NCI-H510A treated with DMSO at 0.1 percent for 48 hours (cell line): Measurements from ENCODE around the gene NAGA.
"Not testable (repeated sequence)": the region's sequence is repeated elsewhere in the genome, so short reads cannot be mapped to it uniquely, and the experiment has no call there.

Experiments used
- DNase-seq: peaks from one replicate; lab custom pipeline; 2025; lab: John Stamatoyannopoulos, UW

Gene NAGA

DNA sequence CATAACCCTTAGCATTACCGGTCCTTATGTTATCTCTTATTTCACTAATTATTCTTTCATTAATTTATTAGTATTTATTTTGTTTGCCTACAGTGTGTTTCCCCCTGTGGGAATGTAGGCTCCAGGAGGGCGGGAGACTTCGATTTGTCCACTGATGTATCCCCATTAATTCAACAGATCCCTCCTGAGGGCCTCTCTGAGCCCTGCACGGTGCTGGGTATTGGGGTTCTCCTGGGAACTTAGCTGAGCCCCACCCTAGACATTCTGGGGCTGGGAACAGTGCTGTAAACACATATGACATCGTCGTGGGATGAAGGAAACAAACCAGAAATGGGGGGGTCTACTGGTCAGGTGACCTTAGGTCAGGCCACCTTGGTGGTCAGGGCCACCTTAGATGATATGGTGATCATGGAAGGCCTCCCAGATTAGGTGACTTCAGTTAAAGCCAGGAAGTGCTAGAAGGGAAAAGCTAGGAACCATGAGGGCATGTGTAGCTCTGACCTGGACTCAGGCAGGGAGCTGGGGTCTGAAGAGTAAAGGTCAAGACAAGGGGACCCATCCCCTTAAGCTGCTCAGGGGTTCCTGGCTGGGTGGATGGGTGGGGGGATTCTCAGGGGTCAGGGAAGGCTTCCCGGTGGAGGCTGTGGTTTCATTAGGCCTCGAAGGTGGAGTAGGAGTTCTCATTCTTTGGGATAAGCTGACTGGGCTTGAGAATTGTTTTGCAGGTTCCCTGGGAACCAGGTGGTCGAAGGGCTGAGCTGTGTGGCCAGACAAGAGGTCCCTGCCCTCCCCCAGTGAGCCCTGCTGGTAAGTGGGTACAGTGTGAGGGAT is 4.4 kb upstream of the NAGA start:
- no peak for DNase-seq

GRCh38 chr22:42074132-42074811 is 3.7 kb upstream of the NAGA start, which contains the start of gene PHETA2:
PHETA2 (plus strand) TSS chr22:42074248; CDS start chr22:42077294, 3,046 bp downstream.
- no peak for DNase-seq

GRCh38 chr22:42073621-42074041 is 3.0 kb upstream of the NAGA start:
- no peak for DNase-seq

DNA sequence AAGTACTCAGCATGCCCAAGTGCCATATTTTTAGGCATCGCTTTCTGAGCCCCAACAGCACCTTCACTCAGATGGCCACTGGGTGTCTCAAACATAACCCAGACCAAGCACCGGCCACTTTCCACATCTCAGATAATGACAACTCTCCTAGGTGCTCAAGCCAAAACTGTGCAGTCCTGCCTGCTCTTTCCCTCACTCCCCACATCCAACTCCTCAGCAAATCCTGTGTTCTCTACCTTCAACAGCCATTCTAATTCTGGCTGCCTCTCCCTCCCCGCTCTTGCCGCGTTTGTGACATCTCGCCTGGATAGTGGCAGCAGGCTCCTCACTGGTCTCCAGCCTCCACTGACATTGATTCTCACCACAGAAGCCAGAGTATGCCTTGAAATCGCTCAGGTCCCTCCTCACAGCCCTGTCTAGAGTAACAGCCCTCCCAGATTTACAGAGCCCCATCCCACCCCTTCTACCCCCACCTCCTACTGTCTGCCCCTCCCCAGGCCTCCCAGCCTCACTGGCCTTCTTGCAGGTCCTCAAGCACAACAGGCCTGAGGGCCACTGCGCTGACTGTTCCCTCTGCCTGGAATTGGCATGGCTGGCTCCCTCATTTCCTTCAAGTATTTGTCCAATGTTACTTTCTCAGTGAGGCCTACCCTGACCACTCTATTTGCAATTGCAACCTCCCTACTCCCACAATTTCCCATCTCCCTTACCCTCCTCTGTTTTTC is 2.2 kb upstream of the NAGA start:
- no peak for DNase-seq

DNA sequence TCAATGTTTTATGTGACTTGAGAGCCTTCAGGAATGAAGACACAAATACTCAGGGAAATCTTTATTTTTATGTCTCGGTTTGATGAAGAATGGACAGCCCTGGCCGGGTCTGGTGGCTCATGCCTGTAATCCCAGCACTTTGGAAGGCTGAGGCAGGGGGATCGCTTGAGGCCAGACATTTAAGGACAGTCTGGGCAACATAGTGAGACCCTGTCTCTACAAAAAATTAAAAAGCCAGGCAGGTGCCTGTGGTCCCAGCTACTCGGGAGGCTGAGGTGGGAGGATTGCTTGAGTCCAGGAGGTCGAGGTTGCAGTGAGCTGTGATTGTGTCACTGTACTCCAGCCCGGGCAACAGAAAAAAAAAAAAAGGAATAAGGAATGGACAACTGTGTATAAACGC is 896 bp upstream of the NAGA start:
- not testable (repeated sequence) for DNase-seq

DNA sequence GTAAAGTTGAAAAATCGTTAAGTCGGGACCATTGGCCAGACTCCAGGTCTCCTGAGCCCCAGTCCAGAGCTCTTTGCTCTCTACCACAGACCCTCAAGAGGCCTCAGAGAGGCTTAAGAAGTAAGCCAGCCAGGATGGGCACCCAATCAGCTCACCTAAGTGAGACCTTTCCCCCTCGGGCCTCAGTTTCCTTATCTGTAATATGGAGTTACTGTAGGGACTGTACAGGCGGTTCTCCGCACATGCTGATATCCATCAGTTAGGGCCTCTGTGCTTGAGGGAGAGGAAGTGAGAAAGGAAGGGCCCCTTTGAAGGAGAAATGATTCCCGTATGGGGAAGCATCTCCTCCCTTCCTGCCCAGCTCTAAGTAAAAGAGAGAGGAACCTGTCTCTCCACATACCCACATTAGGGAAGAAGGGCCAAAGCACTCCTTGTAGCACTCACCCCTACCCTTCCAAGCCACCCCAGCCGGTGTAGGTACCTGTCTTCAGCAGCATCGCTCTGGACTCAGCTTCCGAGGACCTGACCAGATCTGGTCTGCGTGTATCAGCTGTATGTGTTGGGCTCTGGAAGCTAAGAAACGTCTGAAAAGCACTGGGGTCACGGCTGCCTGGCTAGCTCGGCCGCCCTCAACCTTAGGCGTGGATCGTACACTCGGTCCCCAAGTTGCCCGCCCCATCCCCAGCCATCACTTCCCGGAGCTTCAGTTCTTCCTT is 653 bp downstream of the NAGA start:
- DNase-seq: no peak

DNA sequence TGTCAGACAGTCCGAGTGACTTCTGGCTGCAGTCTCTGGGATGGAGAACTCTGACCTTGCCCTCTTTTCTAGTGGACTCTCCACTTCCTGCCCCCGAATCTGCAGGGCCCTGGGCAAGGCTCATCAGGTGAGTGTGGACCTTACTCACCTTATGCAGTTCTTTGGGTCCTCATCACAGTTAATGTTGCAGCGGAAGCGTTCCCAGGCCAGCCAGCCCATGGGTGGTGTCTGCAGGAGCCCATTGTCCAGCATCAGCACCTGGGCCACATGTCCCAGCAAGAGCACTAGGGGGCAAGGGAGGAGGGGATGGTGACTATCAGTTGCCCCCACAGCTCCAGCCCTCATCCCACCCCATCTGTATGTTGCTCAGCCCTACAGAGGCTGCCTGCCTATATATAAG is 2.3 kb downstream of the NAGA start:
- DNase-seq: no peak

DNA sequence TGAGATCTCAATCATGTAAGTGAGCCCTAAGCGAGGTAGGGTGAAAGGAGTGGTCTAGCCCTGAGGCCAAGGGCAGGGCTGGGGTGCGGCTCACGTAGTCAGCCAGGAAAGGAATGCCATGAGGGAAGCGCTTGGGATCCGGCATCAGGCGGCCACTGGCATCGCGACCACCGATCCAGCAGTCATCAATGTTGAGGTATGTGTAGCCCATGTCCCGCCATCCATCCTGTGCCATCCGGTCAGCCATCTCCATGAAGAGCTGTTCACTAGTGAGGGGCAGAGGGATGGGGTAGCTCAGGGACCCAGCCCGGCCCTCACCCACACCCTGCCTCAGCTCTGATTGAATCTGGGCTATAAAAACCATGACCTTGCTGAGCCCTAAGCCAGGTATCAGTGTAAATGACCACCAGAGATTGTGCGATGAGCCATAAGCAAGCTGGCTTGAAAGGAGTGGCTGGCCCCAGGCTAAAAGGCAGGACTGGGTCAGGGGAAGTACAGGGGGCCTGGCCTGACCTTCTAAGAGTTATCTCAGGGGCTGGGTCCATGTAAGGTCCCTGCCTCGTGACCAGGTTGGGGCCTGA is 2.9 kb downstream of the NAGA start:
- DNase-seq: no peak

DNA sequence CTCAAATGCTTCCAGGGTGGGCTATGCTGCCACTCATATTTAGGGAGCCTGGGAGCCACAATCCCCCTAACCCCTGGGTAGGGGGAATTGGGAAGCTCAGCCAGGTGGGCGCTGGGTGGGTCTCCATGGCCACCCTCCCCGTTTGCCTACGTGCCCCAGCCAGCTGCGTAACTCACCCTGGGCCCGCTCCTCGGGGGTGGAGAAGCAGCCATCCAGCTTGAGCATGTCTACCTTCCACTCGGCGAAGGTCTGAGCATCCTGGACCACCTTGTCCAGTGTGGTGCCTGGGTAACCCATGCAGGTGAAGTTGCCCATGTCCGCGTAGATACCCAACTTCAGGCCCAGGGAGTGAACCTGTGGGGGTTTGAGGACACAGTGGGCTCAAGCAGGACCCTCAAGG is 3.7 kb downstream of the NAGA start:
- no peak for DNase-seq

DNA sequence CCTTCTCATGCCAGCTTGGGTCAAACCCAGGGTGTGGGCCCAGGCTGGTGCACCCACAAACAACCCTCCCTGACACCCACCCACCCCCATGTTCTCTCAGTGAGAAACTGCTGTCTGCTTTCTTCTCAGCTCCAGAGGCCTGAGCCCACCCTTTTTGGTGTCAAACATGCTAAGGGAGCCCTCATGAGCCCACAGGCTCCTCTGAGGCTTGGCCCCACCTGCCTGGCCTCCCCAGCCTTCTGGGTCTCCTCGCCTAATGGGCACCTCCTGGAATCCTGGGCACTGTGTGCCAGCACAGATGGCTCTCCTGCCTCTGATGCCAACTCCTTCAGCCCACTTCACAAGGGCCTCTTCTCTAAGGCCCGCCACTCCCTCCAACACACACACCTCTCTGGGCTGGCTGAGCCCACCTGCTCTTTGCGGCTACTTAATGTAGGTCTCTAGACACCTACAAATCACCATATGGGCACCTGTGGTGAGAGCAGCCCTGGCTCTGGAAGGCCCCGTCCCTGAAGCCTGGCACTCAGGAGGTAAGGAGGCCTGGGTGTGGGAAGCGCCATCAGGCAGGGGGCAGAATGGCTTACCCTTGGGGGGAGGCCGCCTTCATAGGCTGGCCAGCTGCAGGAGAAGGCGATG is 4.4 kb downstream of the NAGA start:
- no peak for DNase-seq

DNA sequence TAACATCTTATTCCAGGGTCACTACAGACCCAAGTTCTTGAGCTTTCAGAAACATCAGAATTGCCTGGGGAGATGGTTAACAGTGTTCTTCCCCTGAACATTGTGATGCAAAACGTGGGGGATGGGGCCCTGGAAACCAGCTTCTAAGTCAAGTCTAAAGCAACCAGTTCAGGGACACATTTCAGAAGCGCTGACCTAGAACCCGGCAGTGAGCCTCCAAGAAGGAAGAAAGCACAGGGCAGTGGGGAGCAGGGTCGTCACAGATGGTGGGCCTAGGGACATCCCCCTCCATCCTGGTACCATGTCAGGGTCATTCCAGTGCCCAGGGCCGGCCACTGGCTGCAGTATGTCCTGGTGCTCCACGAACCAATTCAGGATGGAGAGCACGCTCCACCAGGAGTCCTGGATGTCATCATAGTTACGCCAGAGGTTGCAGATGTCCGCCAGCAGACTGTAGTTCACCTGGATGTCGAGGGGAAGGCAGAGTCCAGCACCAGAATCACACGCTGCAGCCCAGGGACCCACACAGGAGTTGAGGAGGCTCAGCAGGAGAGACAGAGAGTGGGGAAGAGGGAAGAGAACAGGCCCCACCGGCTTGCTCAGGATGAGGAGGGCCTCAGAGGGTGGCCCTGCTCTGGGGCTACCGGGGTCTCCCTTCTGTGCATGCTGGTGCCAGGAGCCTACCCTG is 5.0 kb downstream of the NAGA start:
- DNase-seq: no peak

- no peak for DNase-seq
These were observed 6.0 kb downstream of the NAGA start for GRCh38 chr22:42064629-42065028.

DNA sequence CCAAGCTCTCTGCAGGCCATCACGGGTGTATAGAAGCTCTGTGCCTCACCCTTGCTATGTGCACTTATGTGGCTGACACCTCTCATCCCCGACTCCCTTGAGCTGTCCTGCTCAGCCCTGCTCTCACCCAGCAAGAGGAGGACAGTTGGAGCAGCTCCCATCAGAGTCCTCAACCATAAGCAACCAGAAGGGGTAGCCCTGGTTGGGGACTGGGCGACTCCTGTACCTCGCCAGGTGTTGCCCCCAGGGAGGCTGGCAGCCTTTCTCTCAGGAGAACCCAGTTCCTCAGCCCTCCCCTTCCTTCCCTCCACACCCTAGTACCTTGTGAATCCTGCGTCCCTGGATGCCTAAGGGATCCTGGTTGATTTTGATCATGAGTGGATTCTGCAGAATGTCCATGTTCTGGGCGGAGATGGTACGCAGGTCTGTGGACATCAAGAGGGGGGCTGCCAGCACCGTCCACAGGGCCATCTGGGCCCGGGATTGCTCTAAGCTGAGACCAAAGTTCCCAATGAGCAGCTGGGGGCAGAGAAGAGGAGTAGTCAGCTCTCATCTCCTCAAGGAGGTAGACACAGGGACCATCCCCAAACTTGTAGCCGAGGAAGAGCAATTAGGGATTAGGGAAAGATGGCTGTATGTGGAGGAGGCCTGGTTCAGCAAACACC is 8.0 kb downstream of the NAGA start:
- DNase-seq: no peak

- no peak for DNase-seq
These were observed 9.6 kb downstream of the NAGA start for GRCh38 chr22:42061041-42061440.

- DNase-seq: no peak
These were observed 10.1 kb downstream of the NAGA start for GRCh38 chr22:42060489-42060888.

DNA sequence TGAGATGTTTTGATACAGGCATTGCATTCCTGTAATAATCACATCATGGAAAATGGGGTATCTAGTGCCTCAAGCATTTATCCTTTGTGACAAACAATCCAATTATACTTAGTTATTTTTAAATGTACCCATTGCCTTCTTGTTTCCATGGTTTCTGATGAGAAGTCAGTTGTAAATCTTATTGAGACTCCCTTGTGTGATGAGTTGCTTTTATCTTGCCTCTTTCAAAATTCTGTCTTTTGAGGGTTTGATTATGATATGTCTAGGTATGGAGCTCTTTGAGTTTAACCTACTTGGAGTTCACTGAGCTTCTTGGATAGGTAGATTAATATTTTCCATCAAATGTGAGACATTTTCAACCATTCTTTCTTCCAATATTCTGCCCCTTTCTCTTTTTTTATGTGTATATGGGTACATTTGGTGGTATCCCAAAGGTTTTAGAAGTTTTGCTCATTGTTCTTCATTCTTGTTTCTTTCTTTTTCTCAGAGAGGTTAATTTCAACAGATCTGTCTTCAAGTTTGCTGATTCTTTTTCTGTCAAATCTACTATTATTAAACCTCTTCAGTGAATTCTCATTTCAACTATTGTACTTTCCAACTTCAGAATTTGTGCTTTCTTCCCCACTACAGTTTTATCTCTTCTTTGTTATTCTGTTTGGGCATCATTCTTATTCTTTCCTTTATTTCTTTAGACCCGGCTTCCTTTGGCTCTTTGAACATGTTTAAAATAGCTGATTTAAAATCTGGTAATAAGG is 13.7 kb downstream of the NAGA start:
- DNase-seq: no peak

GRCh38 chr22:42052765-42053164 is 17.8 kb downstream of the NAGA start:
- no peak for DNase-seq

DNA sequence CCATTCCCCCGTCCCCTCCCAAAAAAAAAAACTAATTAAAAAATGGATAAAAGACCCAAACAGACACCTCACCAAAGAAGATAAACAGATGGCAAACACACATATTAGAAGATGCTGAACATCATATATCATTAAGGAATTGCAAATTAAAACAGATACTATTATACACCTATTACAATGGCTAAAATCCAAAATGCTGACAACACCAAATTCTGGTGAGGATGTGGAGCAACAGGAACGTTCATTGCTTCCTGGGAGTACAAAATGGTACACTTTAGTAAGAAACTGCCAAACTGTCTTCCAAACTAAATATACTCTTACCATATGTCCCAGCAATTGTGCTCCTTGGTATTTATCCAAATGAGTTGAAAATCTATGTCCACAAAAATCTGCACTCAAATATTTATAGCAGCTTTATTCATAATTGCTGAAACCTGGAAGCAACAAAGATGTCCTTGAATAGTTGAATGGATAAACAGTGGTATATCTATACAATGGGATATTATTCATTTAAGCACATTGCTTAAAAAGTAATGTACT is 19.9 kb downstream of the NAGA start:
- DNase-seq: no peak

DNA sequence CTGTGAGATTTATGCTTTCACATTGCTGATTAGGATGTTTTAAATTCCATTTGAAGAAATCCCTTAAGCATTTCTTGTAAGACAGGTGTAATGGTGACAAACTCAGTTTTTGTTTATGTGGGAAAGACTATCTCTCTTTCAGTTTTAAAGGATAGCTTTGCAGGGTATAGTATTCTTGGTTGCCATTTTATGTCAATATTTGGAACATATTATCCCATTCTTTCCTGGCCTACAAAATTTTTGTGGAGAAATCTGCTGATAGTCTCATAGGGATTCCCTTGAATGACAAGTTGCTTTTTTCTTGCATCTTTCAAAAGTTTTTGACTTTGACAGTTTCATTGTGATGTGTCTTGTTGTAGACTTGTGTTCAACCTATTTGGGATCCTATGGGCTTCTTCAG is 28.8 kb downstream of the NAGA start:
- DNase-seq: no peak
